ENCODE data around the gene TNXB.

DNA sequence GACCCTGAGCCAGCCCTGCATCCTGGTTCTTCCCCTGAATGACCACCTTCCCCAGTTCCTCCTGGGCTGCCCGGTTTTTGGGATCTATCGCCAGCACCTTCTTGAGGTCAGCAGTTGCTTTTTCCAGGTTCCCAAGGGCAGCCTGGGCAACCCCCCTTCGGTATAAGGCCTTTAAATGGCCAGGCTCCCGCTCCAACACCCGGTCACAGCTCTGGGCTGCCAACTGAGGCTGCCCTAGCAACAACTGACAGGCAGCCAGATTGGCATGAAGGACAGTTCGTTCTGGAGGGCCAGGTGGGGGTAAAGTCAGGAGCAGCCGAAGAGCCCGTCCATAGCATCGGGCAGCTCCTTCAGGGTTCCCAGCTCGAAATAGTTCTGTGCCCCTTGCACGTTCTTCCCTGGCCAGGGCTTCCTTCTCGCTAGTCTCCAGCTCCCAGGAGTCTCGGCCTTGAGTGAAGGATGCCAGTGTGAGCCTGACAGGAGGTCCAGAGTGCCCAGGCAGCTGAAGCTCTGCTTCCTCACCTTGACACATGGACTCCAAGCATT, 19.7 kb upstream of the TNXB start:
- TF ChIP-seq, protein P1, sequence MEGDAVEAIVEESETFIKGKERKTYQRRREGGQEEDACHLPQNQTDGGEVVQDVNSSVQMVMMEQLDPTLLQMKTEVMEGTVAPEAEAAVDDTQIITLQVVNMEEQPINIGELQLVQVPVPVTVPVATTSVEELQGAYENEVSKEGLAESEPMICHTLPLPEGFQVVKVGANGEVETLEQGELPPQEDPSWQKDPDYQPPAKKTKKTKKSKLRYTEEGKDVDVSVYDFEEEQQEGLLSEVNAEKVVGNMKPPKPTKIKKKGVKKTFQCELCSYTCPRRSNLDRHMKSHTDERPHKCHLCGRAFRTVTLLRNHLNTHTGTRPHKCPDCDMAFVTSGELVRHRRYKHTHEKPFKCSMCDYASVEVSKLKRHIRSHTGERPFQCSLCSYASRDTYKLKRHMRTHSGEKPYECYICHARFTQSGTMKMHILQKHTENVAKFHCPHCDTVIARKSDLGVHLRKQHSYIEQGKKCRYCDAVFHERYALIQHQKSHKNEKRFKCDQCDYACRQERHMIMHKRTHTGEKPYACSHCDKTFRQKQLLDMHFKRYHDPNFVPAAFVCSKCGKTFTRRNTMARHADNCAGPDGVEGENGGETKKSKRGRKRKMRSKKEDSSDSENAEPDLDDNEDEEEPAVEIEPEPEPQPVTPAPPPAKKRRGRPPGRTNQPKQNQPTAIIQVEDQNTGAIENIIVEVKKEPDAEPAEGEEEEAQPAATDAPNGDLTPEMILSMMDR (conservative IDR thresholded peaks at IDR 0.05; ENCODE audit: low read depth in 2 of 2) = no peak
- TF ChIP-seq ZNF114 (CRISPR knock-in tag; IDR thresholded peaks at IDR 0.05) = no peak
- TF ChIP-seq REST (IDR thresholded peaks at IDR 0.05; ENCODE audit: unreplicated experiment) = no peak
